Measurements from ENCODE around the gene HSD17B1.

DNA sequence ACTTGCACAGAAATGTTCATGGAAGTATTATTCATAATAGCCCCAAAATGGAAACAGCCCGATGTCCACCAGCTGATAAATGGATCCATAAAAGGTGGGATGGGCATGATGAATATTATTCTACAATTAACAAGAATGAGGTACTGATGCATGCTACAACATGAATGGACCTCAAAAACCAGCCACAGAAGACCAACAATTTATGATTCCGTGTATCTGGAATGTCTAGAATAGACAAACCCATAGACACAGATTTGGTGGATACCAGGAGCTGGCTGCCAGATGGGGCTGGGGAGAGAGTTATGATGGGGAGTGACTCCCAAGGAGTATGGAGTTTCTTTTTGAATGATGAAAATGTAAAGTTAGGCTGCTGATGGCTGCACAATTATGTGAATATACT is 27.5 kb upstream of the HSD17B1 start:
- no peak for TF ChIP-seq EZH2 (IDR thresholded peaks at IDR 0.05; ENCODE audit: low read length, unreplicated experiment)
- TF ChIP-seq, protein P1, sequence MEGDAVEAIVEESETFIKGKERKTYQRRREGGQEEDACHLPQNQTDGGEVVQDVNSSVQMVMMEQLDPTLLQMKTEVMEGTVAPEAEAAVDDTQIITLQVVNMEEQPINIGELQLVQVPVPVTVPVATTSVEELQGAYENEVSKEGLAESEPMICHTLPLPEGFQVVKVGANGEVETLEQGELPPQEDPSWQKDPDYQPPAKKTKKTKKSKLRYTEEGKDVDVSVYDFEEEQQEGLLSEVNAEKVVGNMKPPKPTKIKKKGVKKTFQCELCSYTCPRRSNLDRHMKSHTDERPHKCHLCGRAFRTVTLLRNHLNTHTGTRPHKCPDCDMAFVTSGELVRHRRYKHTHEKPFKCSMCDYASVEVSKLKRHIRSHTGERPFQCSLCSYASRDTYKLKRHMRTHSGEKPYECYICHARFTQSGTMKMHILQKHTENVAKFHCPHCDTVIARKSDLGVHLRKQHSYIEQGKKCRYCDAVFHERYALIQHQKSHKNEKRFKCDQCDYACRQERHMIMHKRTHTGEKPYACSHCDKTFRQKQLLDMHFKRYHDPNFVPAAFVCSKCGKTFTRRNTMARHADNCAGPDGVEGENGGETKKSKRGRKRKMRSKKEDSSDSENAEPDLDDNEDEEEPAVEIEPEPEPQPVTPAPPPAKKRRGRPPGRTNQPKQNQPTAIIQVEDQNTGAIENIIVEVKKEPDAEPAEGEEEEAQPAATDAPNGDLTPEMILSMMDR (conservative IDR thresholded peaks at IDR 0.05; ENCODE audit: low read depth, low read length), result no peak
- TF ChIP-seq EZH2phosphoT487 (IDR thresholded peaks at IDR 0.05; ENCODE audit: borderline replicate concordance, low read length), result no peak

Measured in PC-3 (cell line).